ENCODE measurements around the gene CLMP.

Gene CLMP

GRCh38 chr11:123082977-123083376 lies 112.1 kb downstream of the CLMP start:
- TF ChIP-seq CTCF (IDR thresholded peaks at IDR 0.05; ENCODE audit: insufficient read depth, low read length): no peak
- Histone ChIP-seq H3K4me3 (replicated peaks; ENCODE audit: insufficient read depth, low read length) (no peak overlapping the region), H3K27me3 (ENCODE audit: insufficient read depth, poor library complexity, severe bottlenecking) (no peaks in the 10 kb centered on the region), H3K27ac (replicated peaks) (no peak overlapping the region)
- no peak for DNase-seq (ENCODE audit: low read depth in 1 of 2, low spot score in 1 of 2)

GRCh38 chr11:123080015-123080414 lies 115.0 kb downstream of the CLMP start:
- no peak for DNase-seq (ENCODE audit: low read depth in 1 of 2, low spot score in 1 of 2)
- TF ChIP-seq CTCF (IDR thresholded peaks at IDR 0.05; ENCODE audit: insufficient read depth, low read length) (no peak), GABPA (IDR thresholded peaks at IDR 0.05; ENCODE audit: low read depth) (no peak), REST (IDR thresholded peaks at IDR 0.05; ENCODE audit: insufficient replicate concordance, low read depth) (no peak), POLR2AphosphoS5 (IDR thresholded peaks at IDR 0.05; ENCODE audit: low read depth) (no peak), SPI1 (IDR thresholded peaks at IDR 0.05; ENCODE audit: borderline replicate concordance, low read depth) (no peak)
- H3K27ac ChIP-seq (replicated peaks): no peak overlapping the region
- no peaks in the 10 kb centered on the region for H3K27me3 ChIP-seq (ENCODE audit: insufficient read depth, poor library complexity, severe bottlenecking)
- H3K4me3 ChIP-seq (replicated peaks; ENCODE audit: insufficient read depth, low read length): no peak overlapping the region

- DNase-seq (ENCODE audit: low read depth in 1 of 2, low spot score in 1 of 2): no peak
- TF ChIP-seq REST (IDR thresholded peaks at IDR 0.05; ENCODE audit: insufficient replicate concordance, low read depth): no peak
- no peak for TF ChIP-seq POLR2AphosphoS5 (IDR thresholded peaks at IDR 0.05; ENCODE audit: low read depth)
- no peak for TF ChIP-seq SPI1 (IDR thresholded peaks at IDR 0.05; ENCODE audit: borderline replicate concordance, low read depth)
- no peak for TF ChIP-seq CTCF (IDR thresholded peaks at IDR 0.05; ENCODE audit: insufficient read depth, low read length)
- no peak for TF ChIP-seq GABPA (IDR thresholded peaks at IDR 0.05; ENCODE audit: low read depth)
- Histone ChIP-seq H3K27me3 (ENCODE audit: insufficient read depth, poor library complexity, severe bottlenecking) (no peaks in the 10 kb centered on the region), H3K27ac (replicated peaks) (no peak overlapping the region), H3K4me3 (replicated peaks; ENCODE audit: insufficient read depth, low read length) (no peak overlapping the region)
Observed at GRCh38 chr11:123076484-123076883, 118.6 kb downstream of the CLMP start.

GRCh38 chr11:123073343-123074057 lies 121.5 kb downstream of the CLMP start:
- no peak for DNase-seq (ENCODE audit: low read depth in 1 of 2, low spot score in 1 of 2)
- H3K4me3 ChIP-seq (replicated peaks; ENCODE audit: insufficient read depth, low read length): no peak overlapping the region
- H3K27me3 ChIP-seq (ENCODE audit: insufficient read depth, poor library complexity, severe bottlenecking): no peaks in the 10 kb centered on the region
- no peak for TF ChIP-seq CTCF (IDR thresholded peaks at IDR 0.05; ENCODE audit: insufficient read depth, low read length)
- TF ChIP-seq POLR2AphosphoS5 (IDR thresholded peaks at IDR 0.05; ENCODE audit: low read depth): no peak
- TF ChIP-seq SPI1 (IDR thresholded peaks at IDR 0.05; ENCODE audit: borderline replicate concordance, low read depth): no peak
- no peak for TF ChIP-seq REST (IDR thresholded peaks at IDR 0.05; ENCODE audit: insufficient replicate concordance, low read depth)
- no peak for TF ChIP-seq GABPA (IDR thresholded peaks at IDR 0.05; ENCODE audit: low read depth)
- no peak overlapping the region for H3K27ac ChIP-seq (replicated peaks)
